Posterior vena cava (tissue), 2 donors: ENCODE results near the gene SPOPL. TPM values are rescaled to one million over a fixed set of nuclear protein-coding genes. Genes with fewer than 3 reads are reported as not detected.

Source experiments
- DNase-seq: peaks from one replicate; pipeline ENCODE4 v3.0.0-alpha.2; 2020; ENCODE audit warnings: low spot score
- intact Hi-C, 2 donors: fragments of 100-400 bp; cut with DNase I; formaldehyde crosslinking; loops; one replicate each; pipeline versions ENCODE4 v1.14.1 to v1.14.2; 2022 to 2023
- total RNA-seq, 2 donors: library from RNA; stranded (reverse); fragmentation: NEBNext Ultra II Directional; extraction: Animal tissue kit (Norgen Biotek cat#: 25700); gene quantifications; one replicate each; pipeline ENCODE4 v1.2.1, GENCODE V29; 2021
- donor health status: DM: yes; HTN: yes; CAD: no.
- donor health status: DM: yes; HTN: yes; CAD: no.

Gene SPOPL
- total RNA-seq, 2 donors from 2014 or later, result 33.6 to 34.2 TPM

GRCh38 chr2:138491495-138491862 lies 10.1 kb upstream of the SPOPL start:
- intact Hi-C loops, result loop anchor here in 1 of 2 donors (5.0 kb wide), 1 partner anchor 1196 kb away; no protein-coding TSS in a partner anchor
- no peak for DNase-seq

- intact Hi-C loops, result loop anchor here in 1 of 2 donors (5.0 kb wide), 1 partner anchor 1195 kb away; no protein-coding TSS in a partner anchor
- DNase-seq, result no peak
Measured at GRCh38 chr2:138492160-138492559, 9.4 kb upstream of the SPOPL start.

GRCh38 chr2:138493334-138493733 lies 8.2 kb upstream of the SPOPL start:
- no peak for DNase-seq
- intact Hi-C loops, result loop anchor here in 1 of 2 donors (5.0 kb wide), 1 partner anchor 1194 kb away; no protein-coding TSS in a partner anchor

- intact Hi-C loops, result loop anchor here in 1 of 2 donors (5.0 kb wide), 1 partner anchor 1193 kb away; no protein-coding TSS in a partner anchor
- DNase-seq, result no peak
Measured at GRCh38 chr2:138494265-138494966, 7.2 kb upstream of the SPOPL start.

- intact Hi-C loops, result no loop called here
- no peak for DNase-seq
Measured at GRCh38 chr2:138495384-138495783, 6.2 kb upstream of the SPOPL start.

- intact Hi-C loops, result no loop called here
- DNase-seq, result no peak
Measured at GRCh38 chr2:138496096-138496651, 5.4 kb upstream of the SPOPL start.

- no peak for DNase-seq
- intact Hi-C loops, result no loop called here
Measured at GRCh38 chr2:138497294-138497693, 4.3 kb upstream of the SPOPL start.

- intact Hi-C loops, result no loop called here
- DNase-seq, result no peak
Measured at GRCh38 chr2:138499684-138500083, 1.9 kb upstream of the SPOPL start.

- intact Hi-C loops, result no loop called here
Measured at GRCh38 chr2:138500592-138501424, 762 bp upstream of the SPOPL start.

GRCh38 chr2:138502255-138503086 lies 901 bp downstream of the SPOPL start:
- intact Hi-C loops, result no loop called here
- DNase-seq, result no peak

More at GRCh38 chr2:138500592-138501424, 762 bp upstream of the SPOPL start:
- DNase-seq, result no peak

- DNase-seq, result no peak
- intact Hi-C loops, result no loop called here
Measured at GRCh38 chr2:138503087-138503442, 1.5 kb downstream of the SPOPL start.

- no peak for DNase-seq
- intact Hi-C loops, result no loop called here
Measured at GRCh38 chr2:138503652-138504051, 2.1 kb downstream of the SPOPL start.

GRCh38 chr2:138504092-138504491 lies 2.5 kb downstream of the SPOPL start:
- DNase-seq, result no peak
- intact Hi-C loops, result no loop called here

- intact Hi-C loops, result no loop called here
- DNase-seq, result no peak
Measured at GRCh38 chr2:138504546-138505235, 3.1 kb downstream of the SPOPL start.

- intact Hi-C loops, result no loop called here
- no peak for DNase-seq
Measured at GRCh38 chr2:138507267-138507666, 5.7 kb downstream of the SPOPL start.

- DNase-seq, result no peak
- intact Hi-C loops, result no loop called here
Measured at GRCh38 chr2:138510319-138510718, 8.7 kb downstream of the SPOPL start.

- intact Hi-C loops, result no loop called here
- DNase-seq, result no peak
Measured at GRCh38 chr2:138512672-138513071, 11.1 kb downstream of the SPOPL start.

GRCh38 chr2:138514173-138514572 lies 12.6 kb downstream of the SPOPL start:
- intact Hi-C loops, result no loop called here

GRCh38 chr2:138515092-138515491 lies 13.5 kb downstream of the SPOPL start:
- intact Hi-C loops, result no loop called here
- DNase-seq, result no peak

More at GRCh38 chr2:138514173-138514572, 12.6 kb downstream of the SPOPL start:
- DNase-seq, result no peak
